ENCODE data around the gene ITGA1. TPM values are rescaled to one million over a fixed set of nuclear protein-coding genes. Genes with fewer than 3 reads are reported as not detected.

ITGA1 gene
- total RNA-seq, 1 donor from 2014 or later, result 3.0 TPM

- Mint-ChIP-seq H3K4me1 (no peaks in the 10 kb centered on the region), H3K27me3 (ENCODE audit: low read depth) (no peaks in the 10 kb centered on the region), H3K9me3 (no peaks in the 10 kb centered on the region), H3K27ac (ENCODE audit: unreplicated experiment) (no peak overlapping the region), H3K4me3 (no peak overlapping the region), H3K36me3 (ENCODE audit: low read depth) (no peaks in the 10 kb centered on the region)
- no peak for TF ChIP-seq CTCF (conservative IDR thresholded peaks at IDR 0.05)
- DNase-seq (ENCODE audit: low read depth, low spot score), result no peak
Observed at GRCh38 chr5:52920929-52921328, 133.2 kb downstream of the ITGA1 start.

- DNase-seq (ENCODE audit: low read depth, low spot score), result no peak
Observed at GRCh38 chr5:52922384-52922783, 134.7 kb downstream of the ITGA1 start.

GRCh38 chr5:52924456-52924855, 136.7 kb downstream of the ITGA1 start:
- DNase-seq (ENCODE audit: low read depth, low spot score), result no peak
- no peak overlapping the region for H3K4me3 Mint-ChIP-seq
- H3K9me3 Mint-ChIP-seq, result no peaks in the 10 kb centered on the region
- no peaks in the 10 kb centered on the region for H3K27me3 Mint-ChIP-seq (ENCODE audit: low read depth)
- no peaks in the 10 kb centered on the region for H3K36me3 Mint-ChIP-seq (ENCODE audit: low read depth)
- H3K4me1 Mint-ChIP-seq, result no peaks in the 10 kb centered on the region
- TF ChIP-seq CTCF (conservative IDR thresholded peaks at IDR 0.05), result no peak
- no peak overlapping the region for H3K27ac Mint-ChIP-seq (ENCODE audit: unreplicated experiment)

More at GRCh38 chr5:52922384-52922783, 134.7 kb downstream of the ITGA1 start:
- Mint-ChIP-seq H3K27ac (ENCODE audit: unreplicated experiment) (no peak overlapping the region), H3K9me3 (no peaks in the 10 kb centered on the region), H3K36me3 (ENCODE audit: low read depth) (no peaks in the 10 kb centered on the region), H3K27me3 (ENCODE audit: low read depth) (no peaks in the 10 kb centered on the region), H3K4me3 (no peak overlapping the region), H3K4me1 (no peaks in the 10 kb centered on the region)
- TF ChIP-seq CTCF (conservative IDR thresholded peaks at IDR 0.05), result no peak

- H3K27me3 Mint-ChIP-seq (ENCODE audit: low read depth), result no peaks in the 10 kb centered on the region
- H3K9me3 Mint-ChIP-seq, result no peaks in the 10 kb centered on the region
- TF ChIP-seq CTCF (conservative IDR thresholded peaks at IDR 0.05), result no peak
- no peaks in the 10 kb centered on the region for H3K4me1 Mint-ChIP-seq
- DNase-seq (ENCODE audit: low read depth, low spot score), result no peak
- no peak overlapping the region for H3K4me3 Mint-ChIP-seq
- H3K27ac Mint-ChIP-seq (ENCODE audit: unreplicated experiment), result no peak overlapping the region
- no peaks in the 10 kb centered on the region for H3K36me3 Mint-ChIP-seq (ENCODE audit: low read depth)
Observed at GRCh38 chr5:52925001-52925400, 137.3 kb downstream of the ITGA1 start.

GRCh38 chr5:52928689-52929088, 141.0 kb downstream of the ITGA1 start:
- DNase-seq (ENCODE audit: low read depth, low spot score), result no peak
- Mint-ChIP-seq H3K9me3 (no peaks in the 10 kb centered on the region), H3K36me3 (ENCODE audit: low read depth) (no peaks in the 10 kb centered on the region), H3K4me3 (no peak overlapping the region), H3K27me3 (ENCODE audit: low read depth) (no peaks in the 10 kb centered on the region), H3K27ac (ENCODE audit: unreplicated experiment) (no peak overlapping the region), H3K4me1 (no peaks in the 10 kb centered on the region)
- no peak for TF ChIP-seq CTCF (conservative IDR thresholded peaks at IDR 0.05)

- no peak for TF ChIP-seq CTCF (conservative IDR thresholded peaks at IDR 0.05)
- Mint-ChIP-seq H3K36me3 (ENCODE audit: low read depth) (no peaks in the 10 kb centered on the region), H3K9me3 (no peaks in the 10 kb centered on the region), H3K27ac (ENCODE audit: unreplicated experiment) (no peak overlapping the region), H3K27me3 (ENCODE audit: low read depth) (no peaks in the 10 kb centered on the region), H3K4me3 (no peak overlapping the region), H3K4me1 (no peaks in the 10 kb centered on the region)
- no peak for DNase-seq (ENCODE audit: low read depth, low spot score)
Observed at GRCh38 chr5:52938226-52938625, 150.5 kb downstream of the ITGA1 start.

All from neural crest cell (in vitro differentiated cells).